GOT3 (cell line): Measurements from ENCODE around the gene ZXDC.

Source experiments
- DNase-seq: peaks from one replicate; lab custom pipeline; 2025; ENCODE audit warnings: mixed read lengths; lab: John Stamatoyannopoulos, UW

ZXDC gene

DNA sequence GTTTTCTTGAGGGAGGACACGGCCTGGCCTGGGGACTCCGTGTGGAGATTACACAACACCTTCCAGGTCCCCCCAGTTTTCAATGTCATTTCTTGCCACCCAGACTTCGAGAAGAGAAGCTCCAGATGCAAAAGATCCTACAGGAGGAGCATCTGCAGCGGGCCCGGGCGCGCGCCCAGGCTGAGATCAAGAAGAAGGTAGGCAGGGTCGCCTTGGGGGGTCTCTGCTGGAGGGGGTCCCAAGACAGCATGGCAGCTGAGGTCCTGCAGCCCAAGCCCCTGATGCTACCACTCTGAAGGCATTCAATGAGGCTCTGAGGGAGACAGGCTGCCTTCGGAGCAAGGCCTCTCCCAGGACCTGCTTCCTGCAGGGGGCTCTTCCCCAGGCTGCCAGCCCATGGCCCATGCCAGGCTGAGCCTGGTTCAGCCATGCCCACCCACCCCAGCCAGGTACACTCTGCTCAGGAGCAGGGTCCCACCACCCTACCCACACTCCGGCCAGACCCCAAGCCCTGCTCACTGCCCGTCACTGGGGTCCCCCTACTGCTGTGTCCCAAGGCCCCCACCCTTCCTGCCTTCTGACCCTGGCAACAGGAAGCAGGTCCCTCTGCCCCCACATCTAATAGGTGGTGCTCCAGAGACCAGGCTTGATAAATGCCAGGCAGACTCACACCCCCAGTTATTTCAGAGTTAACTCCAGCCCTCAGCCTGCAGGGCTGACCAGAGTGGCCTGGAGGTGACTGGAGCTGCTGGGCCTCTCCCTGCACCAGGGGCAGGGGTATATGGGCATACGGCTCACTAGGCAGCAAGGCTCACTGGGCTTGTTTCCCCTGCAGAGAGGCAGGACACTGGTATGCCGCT, 40.0 kb downstream of the ZXDC start:
- no peak for DNase-seq

DNA sequence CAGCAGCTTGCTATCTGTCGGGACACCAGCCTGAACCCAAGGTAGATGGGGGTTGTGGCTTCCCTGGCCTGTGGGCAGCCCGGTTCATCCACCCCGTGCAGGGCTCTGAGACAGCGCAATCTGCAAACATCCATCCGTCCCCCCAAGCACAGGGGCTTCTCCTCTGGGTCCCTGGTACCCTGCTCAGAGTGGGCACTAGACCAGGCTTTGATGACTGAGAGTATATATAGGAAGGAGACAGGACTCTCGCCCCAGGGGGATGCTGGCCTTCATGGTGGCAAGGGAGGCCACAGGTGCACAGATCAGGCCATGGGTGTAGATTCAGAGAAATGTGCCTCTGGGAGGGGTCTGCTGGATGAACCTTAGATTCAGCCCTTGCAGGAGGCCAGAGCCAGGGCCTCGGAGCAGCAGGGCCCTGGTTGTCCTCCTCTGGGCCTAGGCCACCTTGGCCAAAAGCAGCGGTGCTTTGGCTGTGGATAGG, 40.7 kb downstream of the ZXDC start:
- no peak for DNase-seq

DNA sequence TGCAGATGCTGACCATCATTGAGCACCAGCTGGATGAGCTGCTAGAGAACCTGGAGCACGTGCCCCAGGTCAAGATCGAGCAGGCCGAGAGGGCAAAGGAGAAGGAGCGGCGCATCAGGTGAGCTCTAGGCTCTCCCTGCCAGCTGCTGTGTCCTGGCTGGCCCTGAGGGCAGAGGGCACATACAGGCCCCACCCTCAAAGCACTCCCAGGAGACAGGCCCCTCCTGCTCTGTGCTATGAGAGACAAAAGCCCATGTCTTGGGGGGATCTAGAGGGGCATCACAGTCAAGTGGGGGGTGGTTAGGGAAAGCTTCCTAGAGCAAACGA, 41.5 kb downstream of the ZXDC start:
- DNase-seq, result no peak

DNA sequence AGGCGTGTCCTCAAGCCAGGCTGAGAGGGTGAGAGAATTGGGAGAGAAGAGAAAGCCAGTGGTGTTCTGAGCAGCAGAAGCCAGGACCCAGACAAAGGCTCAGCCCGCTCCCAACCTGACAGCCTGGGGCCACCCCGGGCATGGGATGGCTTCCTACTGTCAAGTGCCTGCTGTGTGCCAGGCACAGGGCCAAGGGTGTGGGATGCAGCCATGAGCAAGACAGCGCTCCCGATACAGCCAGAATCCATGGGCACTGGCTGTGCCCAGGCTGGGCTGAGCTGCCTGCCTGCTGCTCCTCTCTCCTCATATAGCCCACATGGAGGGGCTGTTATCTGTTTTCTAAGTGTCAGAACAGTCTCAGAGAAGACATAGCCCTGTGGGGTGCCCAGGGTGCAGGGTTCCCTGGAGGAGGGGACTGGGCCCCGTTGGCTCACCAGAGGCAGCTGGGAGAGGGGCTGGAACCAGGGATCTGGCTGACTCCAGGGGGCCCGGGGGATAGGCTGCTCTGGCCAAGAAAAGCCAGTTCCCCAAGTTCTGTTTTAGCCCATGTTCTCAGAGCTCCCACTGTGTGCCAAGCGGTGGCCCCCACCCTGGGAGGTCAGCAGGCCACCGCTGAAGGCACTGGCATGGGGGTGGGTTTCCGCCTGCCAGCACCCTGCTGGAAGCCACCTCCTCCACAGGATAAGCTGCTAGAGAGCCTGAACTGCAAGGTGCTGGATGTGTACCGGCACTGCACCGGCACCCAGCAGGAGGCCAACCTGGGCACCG, 42.0 kb downstream of the ZXDC start:
- DNase-seq, result no peak

DNA sequence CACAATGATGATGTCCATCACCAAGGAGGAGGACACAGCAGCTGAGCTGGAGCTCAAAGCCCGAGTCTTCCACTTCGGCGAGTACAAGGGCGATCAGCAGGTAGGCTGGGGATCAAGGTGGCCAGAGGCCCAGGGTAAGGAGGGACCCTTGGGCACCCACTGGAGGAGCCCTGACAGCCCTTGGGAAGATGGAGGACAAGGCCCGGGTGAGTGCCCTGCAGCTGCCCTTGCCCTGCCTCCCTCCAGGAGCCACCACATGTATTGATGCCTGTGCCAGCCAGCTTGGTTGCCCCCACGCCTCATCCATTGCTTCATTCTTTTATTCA, 42.6 kb downstream of the ZXDC start:
- no peak for DNase-seq

DNA sequence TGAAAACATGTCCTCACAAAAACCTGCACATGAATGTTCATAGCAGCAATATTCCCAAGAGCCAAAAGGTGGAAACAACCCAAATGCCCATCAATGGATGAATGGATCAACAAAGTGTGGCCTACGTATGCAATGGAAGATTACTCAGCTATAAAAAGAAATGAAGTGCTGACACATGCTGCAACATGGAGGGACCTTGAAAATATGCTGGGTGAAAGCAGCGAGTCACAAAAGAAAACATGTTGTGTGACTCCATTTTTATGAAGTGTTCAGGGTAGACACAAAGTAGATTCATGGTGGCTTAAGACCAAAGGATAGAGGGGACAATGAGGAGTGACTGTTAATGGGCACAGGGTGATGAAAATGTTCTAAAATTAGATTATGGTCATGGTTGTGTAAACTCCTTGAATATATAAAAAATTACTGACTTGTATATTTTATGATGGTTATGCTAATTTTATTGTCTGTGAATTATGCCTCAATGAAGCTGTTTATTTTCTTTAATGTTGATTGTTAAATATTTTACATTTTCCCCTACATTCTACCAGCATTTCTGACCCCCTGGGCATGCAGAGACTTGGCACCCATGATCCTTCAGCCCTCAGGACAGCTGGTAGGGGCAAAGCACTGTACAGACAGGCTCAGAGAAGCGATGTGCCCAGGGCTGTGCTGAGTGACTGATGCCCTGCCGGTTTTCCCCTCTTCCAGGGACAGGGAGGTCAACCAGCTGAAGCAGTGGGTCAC, 43.2 kb downstream of the ZXDC start:
- no peak for DNase-seq

DNA sequence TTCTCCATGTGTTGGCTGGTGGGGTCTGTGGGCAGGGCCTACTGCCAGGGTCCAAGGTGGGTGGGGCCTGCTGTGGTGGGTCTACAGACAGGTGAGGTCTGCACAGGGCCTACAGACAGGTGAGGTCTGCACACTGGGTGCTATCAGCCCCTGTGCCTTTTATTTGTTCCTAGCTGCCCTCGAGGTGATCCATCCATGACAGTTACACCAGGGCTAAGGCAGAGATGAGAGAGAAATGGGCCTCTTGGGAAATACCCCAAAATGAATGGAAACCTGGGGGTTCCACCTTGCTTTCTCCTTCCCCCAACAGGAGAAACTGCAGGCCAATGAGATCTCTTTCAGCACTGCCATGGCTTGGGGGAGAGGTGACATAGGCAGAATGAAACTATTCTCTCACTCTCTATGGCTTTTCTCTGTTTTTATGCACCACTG, 44.6 kb downstream of the ZXDC start:
- no peak for DNase-seq

DNA sequence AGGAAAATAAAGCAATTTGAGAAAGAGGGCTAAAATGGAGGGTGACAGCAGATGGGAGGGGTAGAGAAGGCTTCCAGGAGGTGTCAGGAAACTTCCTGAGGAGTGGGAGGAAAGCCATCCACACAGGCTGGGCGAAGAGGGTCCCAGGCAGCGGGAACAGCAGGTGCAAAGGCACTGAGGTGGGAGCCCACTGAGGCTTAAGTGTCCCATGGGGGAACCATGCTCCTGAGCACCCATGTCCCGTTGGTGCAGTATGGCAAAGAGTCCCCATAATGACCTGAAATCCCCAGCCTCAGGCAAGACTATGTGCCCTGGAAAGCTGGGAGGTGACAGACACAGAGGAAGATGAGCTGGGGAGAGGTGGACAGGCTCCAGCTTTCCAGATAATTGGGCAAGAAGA, 50.9 kb downstream of the ZXDC start:
- no peak for DNase-seq

DNA sequence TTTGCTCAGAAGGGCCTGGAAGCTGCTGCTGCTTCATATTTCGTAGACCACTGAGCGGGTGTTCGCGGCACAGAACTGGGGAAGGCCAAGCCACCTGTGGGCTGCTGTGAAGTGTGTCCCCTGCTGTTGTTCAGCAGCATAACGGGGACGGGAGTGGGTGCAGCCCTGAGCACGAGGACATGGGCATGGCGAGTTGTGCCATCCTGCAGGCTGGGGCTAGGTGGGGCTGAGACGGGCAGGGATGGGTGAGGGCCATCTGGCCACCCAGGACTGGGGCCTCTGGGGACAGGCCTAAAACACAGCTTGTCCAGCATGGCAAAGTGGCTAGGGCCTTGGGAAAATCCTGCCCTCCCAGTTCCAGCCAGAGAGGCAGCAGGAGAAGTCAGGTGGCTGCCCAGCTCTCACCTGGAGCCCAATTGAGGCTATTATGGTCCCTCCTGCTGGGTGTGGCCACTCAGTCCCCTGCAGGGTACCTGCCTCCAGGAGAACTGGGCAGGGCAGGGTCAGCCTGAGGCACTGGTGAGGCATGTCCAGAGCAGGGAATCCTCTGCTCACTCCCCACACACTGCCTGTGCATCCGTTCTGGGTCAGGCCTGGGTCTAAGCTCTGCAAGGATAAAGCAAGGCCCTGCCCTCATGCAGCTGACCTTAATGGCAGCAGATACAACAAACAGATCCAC, 51.5 kb downstream of the ZXDC start:
- DNase-seq, result no peak

DNA sequence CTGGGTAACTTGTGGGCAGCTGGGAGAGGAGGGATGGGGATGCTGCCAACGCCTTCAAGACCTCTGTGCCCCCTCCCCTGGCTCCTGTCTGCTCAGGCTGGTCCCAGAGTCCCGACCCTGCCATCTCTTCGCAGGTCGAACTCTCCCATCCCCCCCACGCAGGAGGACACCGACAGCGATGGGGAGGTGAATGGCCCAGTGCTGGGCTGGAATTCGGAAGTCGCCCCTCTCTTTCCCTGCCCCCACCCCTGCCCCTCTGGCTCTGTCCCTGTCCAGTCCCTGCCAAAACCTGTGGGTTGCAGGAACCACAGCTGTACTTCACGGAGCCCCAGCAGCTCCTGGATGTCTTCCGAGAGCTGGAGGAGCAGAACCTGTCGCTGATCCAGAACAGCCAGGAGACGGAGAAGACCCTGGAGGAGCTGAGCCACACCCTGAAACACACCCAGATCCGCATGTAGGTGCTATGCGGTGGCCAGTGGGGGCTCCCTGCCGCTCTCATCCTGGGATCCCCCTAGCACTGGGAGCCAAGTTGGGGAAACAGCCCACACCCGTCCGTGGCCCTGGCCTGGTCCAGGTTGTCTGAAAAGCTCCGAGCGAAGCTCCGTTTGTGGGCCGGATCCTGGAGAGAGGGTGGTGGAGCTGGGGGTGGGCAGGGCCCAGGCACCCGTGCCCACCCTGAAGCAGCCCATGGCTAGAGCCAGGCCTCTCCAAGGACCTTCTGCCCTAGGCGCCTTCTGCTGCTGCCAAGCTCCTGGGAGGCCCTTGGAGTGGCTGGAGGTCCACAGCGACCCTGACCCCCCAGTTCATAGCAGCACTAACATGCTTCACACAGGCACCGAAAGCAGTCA, 52.3 kb downstream of the ZXDC start:
- no peak for DNase-seq

DNA sequence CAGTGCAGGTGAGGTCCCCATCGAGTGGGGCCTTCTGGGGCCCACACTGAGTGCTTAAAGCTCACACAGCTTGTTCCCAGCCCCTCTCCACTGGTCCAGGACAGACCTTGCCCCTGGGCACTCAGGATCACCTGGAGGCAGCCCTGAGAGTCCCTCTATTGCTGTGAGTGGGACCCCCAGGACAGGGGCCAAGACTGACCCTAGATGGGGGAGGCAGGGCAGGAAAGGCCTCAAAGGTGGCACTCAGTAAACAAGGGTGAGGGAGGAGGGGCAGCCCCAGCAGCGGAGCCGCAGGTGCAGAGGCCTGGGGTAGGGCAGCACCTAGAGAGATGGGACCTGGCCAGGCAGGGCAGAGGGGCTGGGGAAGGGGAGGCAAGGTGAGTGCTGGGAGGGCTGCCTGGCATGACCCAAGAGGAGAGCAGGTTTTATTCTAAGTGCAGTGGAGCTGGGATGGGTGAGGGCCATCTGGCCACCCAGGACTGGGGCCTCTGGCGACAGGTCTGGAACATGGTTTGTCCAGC, 53.1 kb downstream of the ZXDC start:
- DNase-seq, result no peak

DNA sequence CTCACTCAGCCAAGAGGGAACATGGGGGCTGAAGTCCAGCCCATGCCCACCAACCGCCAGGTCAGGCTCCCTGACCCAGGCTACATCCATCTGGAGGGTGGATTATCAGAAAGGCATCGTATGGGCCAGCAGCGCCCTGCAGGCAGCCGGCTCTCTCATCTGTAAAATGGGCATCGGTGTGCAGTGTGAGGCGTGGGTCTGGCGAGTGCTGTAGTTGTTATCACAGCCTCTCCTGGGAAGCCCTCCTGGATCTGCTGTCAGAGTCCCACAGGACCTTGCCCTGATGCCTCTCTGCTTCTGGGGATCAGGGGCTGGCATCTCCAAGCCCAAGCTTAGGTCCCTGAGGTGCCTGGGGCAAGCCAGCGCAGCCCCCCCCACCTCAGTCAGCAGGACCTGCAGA, 53.6 kb downstream of the ZXDC start:
- no peak for DNase-seq

DNA sequence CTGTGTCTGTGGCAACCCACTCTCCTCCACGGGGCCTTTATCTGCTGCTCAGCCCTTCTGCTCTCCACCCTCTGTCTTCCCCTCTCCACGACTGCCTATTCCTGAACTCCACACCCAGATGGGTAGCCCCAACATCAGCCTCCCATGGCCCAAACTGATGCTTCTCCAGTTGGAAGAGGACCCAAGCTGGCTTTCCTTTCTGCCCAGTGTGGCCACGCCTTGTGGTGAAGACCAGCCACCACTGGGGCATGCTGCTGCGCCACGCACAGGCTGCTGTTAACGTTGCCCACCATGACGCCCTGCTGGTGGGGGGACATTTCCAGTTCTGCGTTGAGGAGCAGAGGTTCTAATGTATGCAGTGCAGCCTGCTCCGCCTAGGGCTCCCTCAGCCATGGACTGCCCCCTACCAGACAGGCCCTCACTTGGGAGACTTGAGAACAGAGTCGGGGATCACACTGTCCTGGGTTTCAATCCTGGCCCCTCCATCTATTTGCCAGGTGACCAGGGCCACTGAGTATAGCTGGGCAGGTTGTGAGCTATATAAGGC, 54.0 kb downstream of the ZXDC start:
- DNase-seq, result no peak

DNA sequence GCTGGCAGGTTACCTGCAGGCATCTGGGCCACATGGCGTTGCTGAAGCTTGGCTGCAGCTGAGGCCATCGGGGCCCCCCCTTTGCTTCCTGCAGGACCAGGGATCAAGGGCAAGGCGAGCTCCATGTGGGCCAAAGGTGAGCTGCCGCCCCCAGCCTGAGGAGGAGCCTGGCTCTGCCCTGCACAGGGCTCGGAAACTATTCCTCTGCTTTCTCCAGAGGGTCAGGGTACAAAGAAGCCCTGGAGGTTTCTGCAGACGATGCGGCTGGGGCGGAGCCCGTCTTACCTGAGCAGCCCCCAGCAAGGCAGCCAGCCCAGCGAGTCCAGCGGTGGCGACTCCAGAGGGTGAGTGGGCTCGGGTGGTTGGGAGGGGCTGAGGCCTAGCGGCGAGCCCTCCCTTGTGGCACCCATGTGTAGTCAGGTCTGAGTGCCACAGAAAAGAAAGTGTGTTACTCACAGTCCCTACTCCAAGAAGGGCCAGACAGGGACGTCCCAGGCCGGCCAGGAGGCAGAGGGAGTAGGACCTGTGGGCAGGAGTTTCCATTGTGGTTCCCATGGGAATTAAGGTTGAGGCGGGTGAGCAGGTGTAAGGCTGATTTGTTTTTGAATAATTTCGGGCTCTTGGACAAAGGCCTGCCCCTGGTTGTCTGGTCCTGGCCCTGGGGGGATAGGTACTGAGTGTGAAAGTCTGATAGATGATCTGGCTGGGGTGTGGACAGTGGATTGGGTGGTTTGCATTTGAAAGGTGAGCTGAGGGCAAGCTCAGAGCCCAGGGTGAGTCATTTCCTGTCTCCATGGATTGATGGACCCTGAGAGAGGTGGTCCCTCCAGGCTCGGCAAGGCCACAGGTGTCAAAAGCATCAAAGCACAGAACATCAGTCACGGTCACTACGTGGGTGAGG, 55.6 kb downstream of the ZXDC start:
- no peak for DNase-seq

DNA sequence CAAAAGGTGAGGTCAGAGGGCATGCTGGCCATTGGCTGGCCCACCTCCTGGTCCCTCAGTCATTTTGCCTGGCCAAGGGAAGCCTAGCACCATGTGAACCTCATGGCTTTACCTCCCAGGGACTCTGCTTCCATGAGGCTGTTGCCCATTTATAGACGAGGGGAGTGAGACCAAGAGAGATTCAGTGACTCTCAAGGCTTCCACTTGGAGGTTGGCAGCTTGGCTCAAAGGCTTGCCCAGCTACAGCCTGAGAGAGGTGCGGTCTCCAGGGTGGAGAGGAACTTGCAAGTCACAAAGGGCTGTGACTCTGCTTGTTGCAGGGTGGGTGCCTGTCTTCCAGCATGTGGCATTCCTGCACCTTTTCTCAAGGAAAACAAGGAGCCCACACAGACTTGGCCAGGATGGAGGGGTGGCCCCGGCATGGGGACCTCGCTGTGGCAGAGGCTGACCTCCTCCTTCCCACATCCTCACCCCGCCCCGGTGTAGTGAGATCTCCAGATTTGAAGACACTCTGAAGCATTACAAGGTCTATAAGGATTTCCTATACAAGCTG, 56.5 kb downstream of the ZXDC start:
- no peak for DNase-seq

DNA sequence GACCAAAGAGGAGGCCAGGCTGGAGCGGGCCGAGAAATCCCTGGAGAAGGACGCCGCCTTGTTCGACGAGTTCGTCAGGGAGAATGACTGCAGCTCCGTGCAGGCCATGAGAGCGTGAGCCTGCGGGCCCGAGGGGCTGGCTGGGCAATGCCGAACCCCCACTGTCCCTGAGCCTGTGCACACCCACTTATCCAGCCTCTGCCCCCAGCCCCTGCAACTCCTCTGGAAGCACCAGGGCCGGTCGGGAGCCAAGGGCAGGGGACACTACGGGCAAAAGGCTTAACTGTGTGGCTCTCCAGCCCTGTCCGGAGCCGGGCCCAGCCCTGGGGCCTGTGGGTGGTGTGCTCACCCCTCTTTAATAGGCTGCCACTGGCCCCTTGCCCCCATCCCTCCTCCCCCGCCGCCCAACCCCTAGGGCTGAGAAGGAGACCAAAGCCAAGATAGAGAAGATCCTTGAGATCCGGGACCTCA, 57.0 kb downstream of the ZXDC start:
- no peak for DNase-seq

DNA sequence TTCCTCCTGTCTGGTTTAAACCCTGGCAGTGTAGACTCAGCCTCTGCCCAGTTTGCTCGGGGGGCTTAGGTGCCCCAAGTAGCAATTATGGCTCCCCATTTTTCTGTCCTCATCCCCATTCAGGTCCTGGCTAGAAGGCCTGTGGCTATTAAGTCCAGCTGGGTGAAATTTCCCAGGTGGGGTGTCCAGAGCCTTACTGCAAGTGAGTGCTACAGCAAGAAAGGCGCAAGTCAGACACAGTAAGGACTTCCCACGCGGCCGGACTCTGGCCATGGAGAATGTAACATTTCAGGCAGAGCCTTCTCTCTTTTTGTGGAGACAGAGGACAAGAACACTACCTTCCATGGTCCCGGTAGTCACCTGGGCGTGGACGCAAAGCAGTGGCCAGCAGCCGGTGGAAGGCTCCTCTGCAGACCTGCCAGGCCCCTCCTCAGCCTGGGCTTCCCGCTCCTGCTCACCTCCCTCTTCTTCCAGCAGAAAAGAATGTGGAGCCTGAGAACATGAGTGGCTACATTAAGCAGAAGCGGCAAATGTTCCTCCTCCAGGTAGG, 57.6 kb downstream of the ZXDC start:
- DNase-seq, result no peak

DNA sequence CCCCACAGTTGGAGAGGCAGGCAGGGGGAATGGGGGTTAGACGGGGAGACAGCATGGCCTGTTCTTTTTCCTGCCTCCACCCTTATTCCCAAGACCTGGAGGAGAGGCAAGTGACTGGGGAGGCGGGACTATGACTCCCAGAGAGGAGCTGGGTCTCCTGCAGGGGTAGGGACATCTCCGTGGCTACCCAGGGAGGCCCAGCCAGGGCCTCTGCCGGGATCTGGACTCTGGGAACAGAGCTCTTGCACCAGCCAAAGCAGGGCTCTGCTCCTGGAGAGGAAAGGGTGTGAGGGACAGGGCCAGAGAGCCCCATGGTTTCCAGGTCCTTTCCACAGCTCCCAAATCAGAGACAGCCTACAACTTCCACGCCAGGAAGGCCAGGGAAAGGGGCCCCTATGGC, 58.2 kb downstream of the ZXDC start:
- no peak for DNase-seq

DNA sequence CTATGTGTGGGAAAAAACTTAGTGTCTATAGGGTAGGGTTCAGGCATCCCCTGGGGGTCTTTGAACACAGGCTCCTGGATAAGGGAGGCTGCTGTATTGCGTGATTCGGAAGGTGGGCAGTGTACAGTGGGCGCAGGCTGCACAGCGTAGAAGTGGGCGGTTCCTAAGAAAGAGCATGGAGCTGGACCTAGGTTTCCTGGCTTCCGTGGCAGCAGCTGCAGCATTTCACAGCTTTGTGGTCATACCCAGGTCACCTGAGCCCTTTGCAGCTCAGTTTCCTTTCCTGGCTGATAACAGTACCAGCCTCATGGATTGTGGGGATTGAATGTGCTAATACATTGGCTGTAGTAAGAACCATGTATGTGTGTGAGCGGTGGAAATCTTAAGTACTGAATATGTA, 58.7 kb downstream of the ZXDC start:
- no peak for DNase-seq
